CD4-positive, alpha-beta T cell treated with Interferon gamma for 1 hour (primary cell): Measurements from ENCODE around the gene RASD1.

Experiments
- DNase-seq: peaks from one replicate; pipeline ENCODE4 v3.0.0-alpha.2; 2020

Gene RASD1

DNA sequence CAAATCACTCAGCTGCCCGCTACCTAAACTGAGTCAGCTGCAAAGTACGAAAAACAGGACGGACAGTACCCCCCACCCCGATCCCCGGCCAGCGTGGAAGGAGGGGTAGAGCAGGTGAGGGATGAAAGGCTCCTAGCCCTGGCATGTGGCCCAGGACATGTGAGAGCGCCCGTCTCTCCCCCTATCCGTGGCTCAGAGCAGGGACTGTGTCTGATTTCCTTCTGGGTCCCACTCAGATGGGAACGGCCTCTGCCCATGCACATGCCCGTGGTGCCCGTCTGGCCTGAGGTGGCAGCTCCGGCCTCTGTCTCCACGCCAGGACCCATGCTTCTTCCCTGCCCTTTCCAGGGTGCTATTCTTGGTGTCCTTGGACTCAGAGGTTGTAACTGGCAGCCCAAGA is 30.2 kb upstream of the RASD1 start:
- no peak for DNase-seq

DNA sequence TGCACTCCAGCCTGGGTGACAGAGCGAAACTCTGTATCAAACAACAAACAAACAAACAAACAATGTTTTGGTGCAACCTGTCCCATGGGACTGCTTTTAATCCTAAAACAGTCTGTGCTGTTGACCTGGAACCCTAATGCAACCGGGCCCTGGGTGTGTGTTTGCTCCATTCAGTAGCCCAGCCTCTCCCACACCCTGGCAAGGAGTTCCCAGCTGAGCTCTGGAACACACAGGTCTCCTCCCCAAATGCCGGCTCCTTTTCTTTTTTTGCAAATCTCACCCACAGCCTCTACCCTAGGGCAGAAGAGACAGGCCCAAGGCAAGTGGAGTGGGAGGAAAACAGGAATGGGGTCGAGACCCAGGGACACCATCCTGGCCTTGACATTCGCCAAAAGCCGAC is 29.8 kb upstream of the RASD1 start:
- DNase-seq, result no peak

DNA sequence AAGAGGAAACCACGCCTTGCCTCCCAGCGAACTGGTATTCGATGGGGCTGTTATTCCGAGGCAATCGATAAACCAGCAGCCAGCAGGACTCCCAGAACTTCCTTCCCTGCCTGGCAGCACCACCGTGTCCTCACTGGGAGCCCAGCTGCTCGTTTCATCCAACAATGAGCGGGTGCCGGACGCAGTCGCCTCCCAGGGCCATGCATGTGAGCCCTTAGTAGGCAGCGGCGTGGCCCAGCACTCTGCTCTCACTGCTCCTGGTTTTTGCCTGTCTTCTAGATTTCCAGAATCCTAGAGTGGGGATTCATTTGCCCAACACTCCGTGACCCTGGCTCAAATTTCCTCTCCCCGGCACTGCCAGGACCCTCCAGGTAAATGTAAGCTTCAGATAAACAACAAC is 29.1 kb upstream of the RASD1 start:
- DNase-seq, result no peak

DNA sequence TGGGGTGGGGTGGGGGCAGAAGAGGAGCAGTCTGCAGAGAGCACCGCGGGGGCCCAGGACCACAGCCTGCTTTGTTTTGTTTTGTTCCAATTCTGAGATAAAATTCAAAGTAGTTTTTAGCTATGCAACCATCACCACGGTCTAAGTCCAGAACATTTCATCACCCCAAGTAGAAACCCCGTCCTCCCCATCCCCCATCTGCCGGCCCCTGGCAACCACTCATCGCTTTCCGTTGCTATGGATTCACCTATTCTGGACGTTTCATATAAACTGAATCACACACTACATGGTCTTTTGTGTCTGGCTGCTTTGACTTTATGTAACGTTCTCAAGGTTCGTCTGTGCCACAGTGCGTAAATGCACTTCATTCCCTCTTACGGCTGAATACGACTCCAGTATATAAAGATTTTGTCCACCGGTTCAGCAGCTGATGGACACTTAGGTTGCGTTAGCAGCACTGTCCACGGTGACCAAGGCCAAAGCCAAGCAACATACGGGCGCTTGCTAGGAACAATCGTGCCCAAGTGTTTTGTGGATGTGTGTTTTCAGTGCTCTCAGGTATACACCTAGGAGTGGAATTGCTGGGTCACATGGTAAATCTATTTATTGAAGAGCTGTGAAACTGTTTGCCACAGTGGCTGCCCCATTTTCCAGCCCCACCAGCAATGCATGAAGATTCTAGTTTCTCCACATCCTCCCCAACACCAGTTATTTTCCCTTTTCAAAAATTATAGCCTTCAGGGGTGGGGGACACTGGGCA is 27.7 kb upstream of the RASD1 start:
- no peak for DNase-seq

DNA sequence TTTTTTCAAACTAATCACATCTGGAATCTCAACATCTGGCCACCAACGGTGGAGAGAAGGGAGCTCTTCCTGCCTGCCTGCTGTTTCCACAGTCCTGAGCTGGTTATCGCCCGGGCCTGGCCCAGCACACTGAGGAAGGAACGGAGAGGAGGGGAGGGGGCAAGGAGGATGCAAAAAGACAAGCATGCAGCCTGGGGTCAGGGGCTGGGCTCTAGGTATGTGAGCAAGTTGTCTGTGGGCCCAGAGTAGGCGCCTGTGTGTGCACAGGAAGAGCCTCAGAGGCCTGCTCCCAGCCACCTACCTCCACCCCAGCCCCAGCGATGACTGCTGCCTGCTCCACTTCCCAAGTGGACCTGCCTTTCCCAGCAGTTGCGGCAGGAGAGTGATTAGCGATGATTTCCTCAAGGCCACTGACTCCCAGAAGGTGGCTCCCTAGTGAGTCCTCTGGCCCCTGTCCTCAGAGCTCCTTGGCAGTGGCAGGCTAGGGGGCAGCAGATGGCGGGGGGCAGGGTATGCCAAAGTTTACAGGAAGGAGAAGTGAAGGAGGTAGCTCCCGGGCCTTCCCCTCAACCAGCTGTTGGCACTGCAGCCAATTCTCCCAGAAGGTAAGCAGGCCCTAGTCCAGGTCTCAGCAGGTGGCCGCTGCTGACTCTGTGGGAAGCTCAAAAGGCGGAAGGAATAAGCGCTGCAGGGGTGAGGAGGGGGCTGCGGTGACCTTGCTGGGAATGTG is 27.0 kb upstream of the RASD1 start:
- DNase-seq, result no peak

DNA sequence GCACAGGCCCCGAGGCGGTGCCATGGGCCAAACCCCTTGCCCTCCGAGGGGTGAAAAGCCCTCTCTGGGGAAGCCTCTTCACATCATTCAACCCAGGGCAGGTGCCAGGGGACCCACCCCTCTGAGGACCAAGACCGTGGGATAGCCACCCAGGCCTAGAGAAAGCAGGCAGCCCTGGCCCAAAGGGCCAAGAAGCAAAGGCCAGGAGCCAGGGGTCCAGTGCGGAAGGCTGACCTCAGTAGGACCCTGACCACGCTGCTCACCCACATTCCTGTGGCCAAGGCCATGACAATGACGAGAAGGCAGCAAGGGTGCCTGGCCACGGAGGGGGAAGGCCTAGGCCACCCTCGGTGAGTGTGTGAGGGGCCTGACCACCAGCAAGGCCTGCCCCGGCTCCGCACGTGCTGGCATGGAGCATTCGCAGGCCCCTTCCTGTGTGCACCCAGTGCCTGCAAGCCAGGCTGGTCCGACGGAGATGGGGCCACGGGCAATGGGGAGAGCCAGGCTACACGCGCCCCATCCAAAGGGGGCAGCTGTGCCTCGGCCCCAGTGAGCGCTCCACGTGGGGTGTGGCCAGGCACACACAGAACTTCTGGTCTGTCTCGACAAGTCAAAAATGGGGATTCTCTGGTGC is 24.5 kb upstream of the RASD1 start:
- DNase-seq, result no peak

DNA sequence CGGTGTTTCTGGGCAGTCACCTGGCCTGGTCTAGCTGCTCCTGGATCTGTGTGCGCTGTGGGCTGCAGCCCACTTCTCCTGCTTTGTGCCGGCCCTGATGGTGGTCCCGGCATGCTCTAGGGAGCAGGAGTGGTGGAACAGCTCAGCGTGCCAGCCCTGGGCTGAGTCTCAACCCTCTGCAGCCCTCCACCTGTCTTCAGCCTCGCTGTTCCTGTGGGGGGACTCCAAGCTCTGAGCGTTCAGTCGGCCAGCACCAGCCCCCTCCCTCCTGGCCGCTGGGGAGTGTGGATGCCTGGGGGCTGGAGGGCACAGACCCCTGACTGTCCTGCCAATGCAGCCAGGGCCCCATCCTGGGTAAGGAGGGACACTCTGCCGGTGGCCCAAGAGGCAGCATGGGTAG is 23.7 kb upstream of the RASD1 start:
- DNase-seq, result no peak

DNA sequence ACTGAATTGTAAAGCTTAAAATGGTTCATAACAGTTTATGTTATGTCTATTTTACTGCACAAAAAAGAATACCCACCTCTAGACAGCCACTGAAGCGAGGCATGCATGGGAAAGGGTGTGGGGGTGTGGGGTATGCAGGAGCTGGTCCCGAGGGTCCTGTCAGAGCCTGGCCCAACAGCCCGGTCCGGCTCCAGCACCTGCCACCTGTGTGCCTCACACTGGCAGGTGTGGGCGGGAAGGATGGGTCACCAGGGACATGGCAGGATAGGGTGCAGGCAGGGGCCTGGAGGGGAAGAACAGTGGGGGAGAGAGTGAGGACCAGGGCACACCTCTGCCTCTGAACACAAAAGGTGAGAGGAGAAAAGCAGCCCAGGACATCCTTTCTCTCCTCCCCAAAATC is 22.8 kb upstream of the RASD1 start:
- DNase-seq, result no peak

DNA sequence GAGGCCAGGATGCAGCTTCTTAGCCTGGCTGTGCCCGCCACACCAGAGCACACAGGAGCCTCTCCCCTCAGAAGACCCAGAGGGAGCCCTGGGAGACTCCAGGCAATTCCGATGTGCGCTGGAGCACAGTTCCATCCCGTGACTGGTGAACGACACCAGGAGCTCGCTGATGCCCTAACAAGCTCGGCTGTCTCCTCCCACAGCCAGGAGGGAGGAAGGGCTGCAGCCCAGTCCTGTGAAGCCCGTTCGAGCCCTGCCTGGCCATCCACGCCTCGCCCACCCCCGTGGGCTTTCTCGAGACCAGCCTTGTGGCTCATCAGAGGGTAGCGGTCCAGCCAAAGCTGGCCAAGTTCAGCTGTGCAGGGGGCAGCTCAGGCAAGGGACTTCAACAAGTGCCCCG is 21.8 kb upstream of the RASD1 start:
- DNase-seq, result no peak

DNA sequence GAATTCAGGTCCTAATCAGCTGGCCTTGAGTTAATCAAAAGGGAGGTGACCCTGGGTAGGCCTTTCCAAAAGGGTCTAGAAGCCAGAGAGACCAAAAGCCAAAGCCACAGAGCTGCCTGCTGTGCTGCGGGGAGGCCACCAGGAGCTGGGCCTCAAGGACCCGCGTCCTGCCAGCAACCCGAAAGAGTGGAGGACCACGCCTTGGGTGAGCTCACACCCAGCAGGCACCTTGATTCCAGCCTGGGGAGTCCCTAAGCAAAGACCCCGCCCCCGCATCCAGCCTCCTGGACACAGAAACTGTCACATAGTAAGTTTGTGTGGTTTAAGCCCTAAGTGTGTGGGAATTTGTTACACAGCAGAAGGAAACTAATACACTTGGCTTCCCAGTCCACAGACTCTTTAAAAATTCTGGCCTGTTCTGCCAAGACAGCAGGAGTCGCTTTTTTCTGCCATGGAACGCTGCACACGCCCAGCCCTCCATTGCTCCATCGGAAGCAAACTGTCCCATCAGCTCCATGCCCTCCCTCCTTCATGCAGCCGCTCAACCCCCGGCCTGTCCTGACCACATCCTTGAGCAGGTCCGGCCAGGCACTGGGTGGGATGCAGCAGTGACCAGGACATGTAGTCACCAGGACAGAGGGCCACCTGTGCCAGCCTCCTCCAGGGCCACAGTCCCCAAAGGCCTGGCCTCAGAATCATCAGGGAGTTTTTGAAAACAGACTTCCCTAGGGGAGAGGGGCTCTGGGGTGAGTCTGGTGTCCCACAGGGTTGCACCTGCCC is 20.9 kb upstream of the RASD1 start:
- no peak for DNase-seq

DNA sequence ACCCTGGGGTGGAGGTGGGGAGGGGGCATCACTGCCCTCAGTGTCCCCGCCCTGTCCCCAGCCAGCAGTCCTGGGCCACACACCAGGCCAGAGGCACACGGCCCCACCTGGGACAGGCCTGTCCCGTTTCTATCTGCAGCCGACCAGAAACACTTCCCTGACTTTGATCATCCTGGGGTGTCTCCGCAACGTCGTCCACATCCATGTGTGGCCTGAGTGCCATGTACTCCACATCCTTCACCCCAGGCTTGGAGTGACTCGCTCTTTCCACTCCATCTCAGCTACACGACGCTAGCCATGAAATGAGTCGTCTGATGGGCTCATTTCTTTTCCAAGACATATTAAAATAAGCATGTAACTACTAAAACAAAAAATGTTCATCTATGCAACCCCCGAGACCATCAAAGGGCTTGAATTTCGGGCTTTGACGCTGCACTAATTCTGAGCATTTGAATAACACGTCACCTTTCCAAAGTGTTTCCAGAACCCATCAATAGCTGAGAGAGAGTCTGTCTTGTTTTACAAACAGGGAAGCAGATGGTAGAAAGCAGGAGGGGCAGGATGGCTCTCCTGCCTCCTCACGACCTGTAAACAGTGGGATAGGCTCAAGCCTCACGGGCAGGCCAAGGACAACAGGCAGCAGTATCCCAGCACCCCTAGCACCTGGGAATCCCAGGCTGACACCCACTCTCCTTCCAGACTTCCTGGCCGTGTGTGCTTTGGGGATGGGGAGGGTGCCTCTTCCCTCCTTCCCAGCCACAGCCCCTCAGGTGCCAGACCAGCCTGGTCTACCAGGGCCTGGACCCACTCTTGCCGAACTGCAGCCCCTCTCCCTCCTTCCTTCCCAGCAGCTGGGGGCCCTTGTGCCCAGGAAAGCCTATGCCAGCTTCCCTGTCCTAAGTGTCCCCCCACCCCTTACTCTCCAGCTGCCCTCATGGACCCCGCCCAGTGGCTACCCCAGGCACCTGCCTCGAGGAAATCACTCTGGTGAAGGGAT is 20.0 kb upstream of the RASD1 start:
- no peak for DNase-seq

DNA sequence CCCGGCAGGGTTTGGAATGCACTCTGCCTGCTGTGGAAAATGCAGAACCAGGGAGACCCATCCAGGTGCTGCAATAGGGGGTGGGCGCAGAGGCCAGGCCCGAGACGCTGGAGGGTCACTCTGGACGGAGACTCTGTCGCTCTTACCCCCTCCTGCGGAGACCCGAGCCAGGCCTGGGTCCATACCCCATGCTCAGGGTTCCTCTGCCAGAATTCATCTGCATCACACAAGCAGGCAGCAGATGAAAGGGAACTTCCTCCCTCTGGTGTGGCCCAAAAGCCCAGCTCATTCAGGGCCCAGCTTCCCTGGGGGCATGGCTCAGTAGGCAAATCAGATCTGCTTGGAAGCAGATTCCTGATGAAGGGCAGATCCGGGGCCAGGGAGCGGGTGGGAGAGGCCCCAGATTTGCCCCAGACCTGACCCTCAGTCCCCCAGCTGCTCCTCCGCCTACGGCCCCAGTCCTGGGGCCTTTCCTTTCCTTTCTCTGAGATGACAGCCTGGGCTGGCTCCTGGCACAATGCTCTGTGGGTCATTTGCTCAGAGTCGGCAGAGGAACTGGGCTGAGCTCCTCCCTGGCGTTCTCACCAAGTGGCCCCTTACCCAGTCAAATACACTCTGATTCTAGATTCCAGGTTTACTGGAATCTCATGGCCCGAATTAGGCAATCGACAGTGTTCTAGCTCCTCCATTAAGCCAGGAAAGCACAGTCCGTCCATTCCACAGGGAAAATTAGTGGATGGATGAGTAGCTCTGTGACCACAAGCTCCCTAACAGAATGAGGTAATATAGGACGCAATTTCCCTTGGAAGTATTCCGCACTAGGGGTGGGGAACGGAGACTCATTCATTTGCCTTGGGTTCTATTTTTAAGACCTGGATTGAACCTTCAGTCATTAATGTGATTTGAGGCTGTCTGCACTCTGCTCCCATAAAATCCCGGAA is 19.1 kb upstream of the RASD1 start:
- DNase-seq, result no peak

DNA sequence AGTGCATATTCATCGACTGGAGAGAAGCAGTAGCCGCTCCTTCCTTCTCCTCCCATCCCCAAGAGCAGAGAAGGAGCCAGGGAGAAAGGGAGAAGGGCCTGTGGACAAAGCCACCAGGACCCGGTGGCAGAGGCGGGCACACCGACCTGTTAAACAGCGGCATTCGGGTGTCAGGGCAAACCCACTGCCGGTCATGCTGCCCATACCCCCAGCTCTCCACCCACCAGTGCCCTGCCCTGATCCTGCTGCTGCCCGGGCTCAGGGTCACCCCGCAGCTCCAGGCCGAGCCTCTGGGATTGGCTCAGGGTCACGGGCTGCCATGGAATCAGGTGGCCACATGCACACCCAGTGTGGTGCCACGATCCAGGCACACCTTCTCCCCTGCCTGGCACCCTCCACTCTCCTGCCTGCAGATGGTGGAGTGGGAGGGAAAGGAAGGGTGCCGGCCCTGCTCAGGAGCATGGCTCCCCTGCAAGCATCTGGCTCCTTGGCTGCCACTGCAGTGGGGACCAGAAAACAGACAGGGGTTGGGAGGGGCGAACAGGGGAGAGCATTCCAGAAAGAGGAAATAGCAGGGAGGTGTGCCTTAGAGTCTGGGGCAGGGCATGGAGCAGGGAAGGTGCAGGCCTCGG is 18.3 kb upstream of the RASD1 start:
- DNase-seq, result no peak

DNA sequence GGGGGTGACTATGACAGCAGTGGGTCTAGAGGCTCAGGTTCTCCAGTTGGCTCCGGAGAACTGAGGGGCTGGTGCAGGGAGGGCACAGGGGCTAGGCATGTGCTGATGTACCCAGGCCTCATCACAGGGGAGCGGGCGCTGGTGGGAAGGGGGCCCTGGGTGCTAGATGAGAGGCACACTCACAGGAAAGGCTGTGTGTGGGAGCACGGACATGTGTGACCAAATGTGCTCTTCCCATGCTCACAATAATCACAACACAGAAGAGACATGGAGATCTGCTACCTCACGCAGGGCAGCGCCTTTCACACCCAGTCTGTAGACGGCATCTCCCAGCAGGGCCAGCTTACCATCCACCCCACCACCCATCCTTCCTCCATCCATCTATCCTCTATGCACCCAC is 17.4 kb upstream of the RASD1 start:
- no peak for DNase-seq

DNA sequence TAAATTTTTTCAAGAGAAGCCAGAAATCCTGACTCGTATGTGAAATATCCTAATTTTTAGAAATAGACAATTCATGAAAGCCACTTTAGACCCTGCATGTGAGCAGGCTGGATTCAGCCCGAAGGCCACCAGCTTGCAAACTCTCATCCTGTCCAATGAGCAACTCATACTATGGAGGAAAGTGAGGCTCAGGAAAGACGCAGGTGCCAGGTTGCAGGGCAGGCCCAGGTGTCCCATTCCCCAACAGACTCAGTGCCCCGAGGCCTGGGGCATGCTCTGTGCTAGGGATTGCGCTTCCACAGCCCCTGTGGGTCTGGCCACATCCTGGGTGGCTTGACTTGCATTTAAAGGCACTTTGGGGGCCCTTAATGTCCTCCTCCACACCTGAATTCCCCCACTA is 16.7 kb upstream of the RASD1 start:
- DNase-seq, result no peak

DNA sequence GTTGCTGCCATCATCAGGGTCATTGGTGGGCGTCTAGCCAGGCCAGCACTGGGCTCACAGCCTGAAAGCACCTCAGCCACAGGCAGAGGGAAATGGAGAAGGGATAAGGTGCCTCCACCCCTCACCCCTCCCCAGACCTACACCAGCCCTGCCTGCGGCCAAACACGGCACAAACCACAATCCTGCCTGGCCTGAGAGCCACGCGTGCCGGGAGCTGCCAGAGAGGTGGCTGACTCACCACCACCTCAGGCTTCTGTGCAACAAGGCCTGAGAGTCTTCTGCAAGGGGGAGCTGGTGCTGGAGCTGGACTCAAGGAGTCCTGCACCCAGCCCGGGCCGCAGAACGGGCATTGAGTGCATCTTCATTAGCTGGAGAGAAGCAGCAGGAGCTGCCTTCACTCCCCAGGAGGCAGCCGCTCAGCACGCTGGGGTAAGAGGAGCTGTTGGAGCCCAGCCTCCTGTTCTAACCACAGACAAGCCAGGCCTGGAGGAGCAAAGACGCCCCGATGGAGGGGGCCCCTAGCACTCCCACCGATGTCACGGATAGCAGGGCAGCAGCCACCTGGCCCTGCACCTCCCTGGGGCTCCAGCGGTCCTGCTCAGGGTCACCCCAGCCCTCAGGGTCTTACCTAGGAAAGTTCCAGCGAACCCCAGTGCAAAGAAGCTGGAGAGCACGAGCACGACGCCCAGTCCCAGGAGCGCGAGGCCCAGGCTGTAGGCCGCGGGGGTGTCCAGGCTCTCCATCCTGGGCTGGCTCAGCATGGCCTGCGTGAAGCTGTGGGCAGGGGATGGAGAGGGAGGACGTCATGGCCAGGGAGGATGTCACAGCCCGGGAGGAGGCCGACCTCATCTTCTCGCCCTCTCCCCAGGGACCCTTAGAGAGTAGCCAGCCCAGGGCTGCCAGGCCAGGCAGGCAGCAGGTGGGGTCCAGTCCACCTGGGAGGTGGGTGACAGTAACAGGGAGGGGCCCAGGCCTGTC is 16.0 kb upstream of the RASD1 start:
- DNase-seq, result no peak

DNA sequence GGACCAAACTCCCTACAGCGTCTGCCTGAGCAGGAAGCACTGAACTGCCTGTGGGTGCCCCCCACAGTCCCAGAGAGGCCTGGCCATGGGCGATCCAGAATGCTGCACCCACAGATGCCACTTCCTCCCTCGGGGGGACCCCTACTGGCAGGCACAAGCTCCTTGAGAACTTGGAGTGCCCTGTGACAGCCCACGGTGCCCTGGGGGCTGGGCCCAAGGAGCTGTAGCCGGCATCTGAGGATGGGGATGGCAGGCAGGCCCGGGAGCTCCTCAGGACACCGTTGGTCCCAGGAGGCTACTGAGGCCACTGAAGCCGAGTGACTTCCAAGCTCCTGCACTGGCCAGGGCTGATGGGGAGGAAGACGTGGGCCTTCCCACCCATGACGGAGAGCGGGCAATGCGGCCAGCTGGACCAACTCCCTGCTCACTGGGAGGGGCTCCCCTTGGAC is 15.1 kb upstream of the RASD1 start:
- DNase-seq, result no peak

DNA sequence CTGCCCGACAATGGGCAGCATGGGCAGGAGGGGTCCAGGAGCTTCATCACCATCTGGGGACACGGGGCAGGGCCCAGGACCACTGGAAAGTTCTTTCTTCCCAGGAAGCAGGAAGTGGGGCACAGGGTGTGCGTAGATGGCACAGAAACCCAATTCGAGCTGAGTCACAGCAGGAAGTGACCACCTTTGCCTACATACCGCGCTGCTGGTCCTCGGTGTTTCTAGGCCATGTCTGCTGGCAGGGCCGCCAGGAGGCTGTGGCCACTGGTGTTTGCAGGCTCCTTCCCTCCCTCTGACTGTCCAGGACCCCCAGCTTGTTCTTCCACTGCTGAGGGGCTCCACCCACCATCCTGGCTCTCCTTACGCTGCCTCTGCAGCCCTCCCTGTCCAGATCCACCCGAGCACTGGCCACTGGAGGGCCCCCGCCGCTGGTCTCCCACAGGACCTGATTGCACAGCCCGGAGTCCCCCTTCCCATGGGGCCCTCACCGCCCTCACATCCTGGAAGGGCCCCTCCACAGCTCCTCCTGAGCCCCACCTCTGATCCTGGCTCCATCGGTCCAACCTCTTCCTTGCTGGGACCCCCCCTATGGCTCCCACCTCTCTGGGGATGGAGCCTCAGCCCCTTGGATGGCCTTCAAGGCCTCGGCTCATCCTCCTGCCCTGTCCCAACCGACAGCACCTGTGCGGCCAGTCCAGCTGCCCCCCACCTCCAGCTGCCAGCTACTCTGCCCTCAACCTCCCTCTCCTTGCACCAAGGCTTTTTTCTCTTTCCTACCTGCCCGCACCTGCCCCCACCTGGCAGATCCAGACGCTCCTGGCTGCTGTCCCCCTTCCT is 14.5 kb upstream of the RASD1 start:
- DNase-seq, result no peak
